SK-N-MC (cell line): ENCODE data around the gene TTLL12.

Experiments
- DNase-seq: peaks from one replicate; pipeline ENCODE4 v3.0.0-alpha.2; 2011; ENCODE audit warnings: low read depth, low spot score
- H3K27ac ChIP-seq: fragments of 200-600 bp; sonication (generic); 2 replicates; pipeline ENCODE4 v1.5.1; 2016; ENCODE audit warnings: mixed run types
- H3K36me3 ChIP-seq: fragments of 200-600 bp; sonication (generic); 2 replicates; pipeline ENCODE4 v1.6.1; 2017; ENCODE audit warnings: antibody characterized with exemption, low read length, mixed read lengths; ENCODE audit not compliant: insufficient read depth
- H3K4me3 ChIP-seq: fragments of 200-600 bp; sonication (generic); 2 replicates; pipeline ENCODE4 v1.5.1; 2016
- H3K9ac ChIP-seq: fragments of 200-600 bp; sonication (generic); 2 replicates; pipeline ENCODE4 v1.8.0; 2017; ENCODE audit warnings: mixed run types, mixed read lengths; ENCODE audit not compliant: insufficient read length
- H3K9me3 ChIP-seq: fragments of 200-600 bp; sonication (generic); 2 replicates; pipeline ENCODE4 v1.6.1; 2017; ENCODE audit warnings: low read depth, mild to moderate bottlenecking, antibody characterized with exemption, low read length, moderate library complexity, mixed read lengths
- EZH2 ChIP-seq: fragments of 200-600 bp; sonication (generic); IDR thresholded peaks from one replicate; pipeline ENCODE4 v1.6.1; 2017; ENCODE audit warnings: antibody characterized with exemption
- FOXP2 ChIP-seq: optimal IDR thresholded peaks from 2 replicates; pipeline ENCODE3; 2011; ENCODE audit warnings: mild to moderate bottlenecking, moderate library complexity; ENCODE audit not compliant: insufficient read depth; ENCODE audit errors: extremely low read length, control extremely low read depth
- POLR2AphosphoS5 ChIP-seq: IDR thresholded peaks from 2 replicates; pipeline ENCODE4 v1.6.1; 2012; ENCODE audit warnings: mild to moderate bottlenecking, low read depth, low read length, borderline replicate concordance

The TTLL12 gene

GRCh38 chr22:43183496-43184277, 3.2 kb downstream of the TTLL12 start:
- Histone ChIP-seq H3K9ac (no peak overlapping the region), H3K36me3 (peaks cover 37% of the 10 kb centered on the region), H3K9me3 (no peaks in the 10 kb centered on the region), H3K4me3 (no peak overlapping the region), H3K27ac (no peak overlapping the region)
- no peak for DNase-seq
- TF ChIP-seq POLR2AphosphoS5 (no peak; the same call in 1 of the 2 replicates), FOXP2 (no peak), EZH2 (no peak)

GRCh38 chr22:43182726-43183125, 4.2 kb downstream of the TTLL12 start:
- Histone ChIP-seq H3K9ac (no peak overlapping the region), H3K36me3 (peaks cover 40% of the 10 kb centered on the region), H3K9me3 (no peaks in the 10 kb centered on the region), H3K27ac (no peak overlapping the region), H3K4me3 (no peak overlapping the region)
- TF ChIP-seq POLR2AphosphoS5 (no peak), FOXP2 (no peak), EZH2 (no peak)
- no peak for DNase-seq

GRCh38 chr22:43182118-43182517, 4.8 kb downstream of the TTLL12 start:
- TF ChIP-seq FOXP2: no peak
- no peak for TF ChIP-seq EZH2
- TF ChIP-seq POLR2AphosphoS5: no peak
- no peaks in the 10 kb centered on the region for H3K9me3 ChIP-seq
- no peak for DNase-seq
- H3K27ac ChIP-seq: no peak overlapping the region
- no peak overlapping the region for H3K9ac ChIP-seq
- H3K36me3 ChIP-seq: peaks cover 44% of the 10 kb centered on the region
- no peak overlapping the region for H3K4me3 ChIP-seq

- Histone ChIP-seq H3K27ac (no peak overlapping the region), H3K4me3 (no peak overlapping the region), H3K36me3 (peaks cover 44% of the 10 kb centered on the region), H3K9ac (no peak overlapping the region), H3K9me3 (no peaks in the 10 kb centered on the region)
- DNase-seq: no peak
- TF ChIP-seq FOXP2 (no peak), EZH2 (no peak), POLR2AphosphoS5 (no peak)
Observed at GRCh38 chr22:43181321-43182076, 5.4 kb downstream of the TTLL12 start.

GRCh38 chr22:43180670-43181069, 6.3 kb downstream of the TTLL12 start:
- Histone ChIP-seq H3K36me3 (peaks cover 48% of the 10 kb centered on the region), H3K27ac (no peak overlapping the region), H3K9ac (no peak overlapping the region), H3K4me3 (no peak overlapping the region), H3K9me3 (no peaks in the 10 kb centered on the region)
- TF ChIP-seq EZH2 (no peak), FOXP2 (no peak), POLR2AphosphoS5 (no peak)
- DNase-seq: no peak

DNA sequence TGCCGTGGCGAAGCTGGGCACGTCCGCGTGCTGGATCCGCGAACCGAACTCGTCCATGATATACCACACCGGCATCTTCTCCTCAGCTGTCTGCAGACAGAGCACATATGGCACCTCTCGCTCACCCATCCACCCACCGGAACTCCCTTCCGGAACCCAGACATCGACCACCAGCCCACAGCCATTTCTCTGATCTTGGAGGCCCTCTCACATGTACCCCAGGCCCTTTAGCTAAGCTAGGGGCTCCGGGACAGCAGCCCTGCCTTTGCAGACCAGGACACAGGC, 7.1 kb downstream of the TTLL12 start:
- Histone ChIP-seq H3K4me3 (no peak overlapping the region), H3K36me3 (peaks cover 55% of the 10 kb centered on the region), H3K9me3 (no peaks in the 10 kb centered on the region), H3K9ac (no peak overlapping the region), H3K27ac (no peak overlapping the region)
- no peak for DNase-seq
- TF ChIP-seq POLR2AphosphoS5: no peak
- no peak for TF ChIP-seq EZH2
- TF ChIP-seq FOXP2: no peak

GRCh38 chr22:43179146-43179910, 7.6 kb downstream of the TTLL12 start:
- Histone ChIP-seq H3K9ac (no peak overlapping the region), H3K36me3 (peaks cover 60% of the 10 kb centered on the region), H3K27ac (no peak overlapping the region), H3K9me3 (no peaks in the 10 kb centered on the region), H3K4me3 (no peak overlapping the region)
- no peak for DNase-seq
- no peak for TF ChIP-seq POLR2AphosphoS5
- TF ChIP-seq FOXP2: no peak
- no peak for TF ChIP-seq EZH2

- Histone ChIP-seq H3K4me3 (no peak overlapping the region), H3K9ac (no peak overlapping the region), H3K27ac (no peak overlapping the region), H3K9me3 (no peaks in the 10 kb centered on the region), H3K36me3 (peaks cover 70% of the 10 kb centered on the region)
- no peak for DNase-seq
- TF ChIP-seq EZH2 (no peak), FOXP2 (no peak), POLR2AphosphoS5 (no peak)
Observed at GRCh38 chr22:43177479-43177878, 9.5 kb downstream of the TTLL12 start.
